Nucleus accumbens (tissue), 56 donors: ENCODE data around the gene CRELD2.

ENCODE experiments used
- DNase-seq, 56 donors: peaks; one replicate each; lab custom pipeline; 2025; lab: John Stamatoyannopoulos, UW

CRELD2 gene

DNA sequence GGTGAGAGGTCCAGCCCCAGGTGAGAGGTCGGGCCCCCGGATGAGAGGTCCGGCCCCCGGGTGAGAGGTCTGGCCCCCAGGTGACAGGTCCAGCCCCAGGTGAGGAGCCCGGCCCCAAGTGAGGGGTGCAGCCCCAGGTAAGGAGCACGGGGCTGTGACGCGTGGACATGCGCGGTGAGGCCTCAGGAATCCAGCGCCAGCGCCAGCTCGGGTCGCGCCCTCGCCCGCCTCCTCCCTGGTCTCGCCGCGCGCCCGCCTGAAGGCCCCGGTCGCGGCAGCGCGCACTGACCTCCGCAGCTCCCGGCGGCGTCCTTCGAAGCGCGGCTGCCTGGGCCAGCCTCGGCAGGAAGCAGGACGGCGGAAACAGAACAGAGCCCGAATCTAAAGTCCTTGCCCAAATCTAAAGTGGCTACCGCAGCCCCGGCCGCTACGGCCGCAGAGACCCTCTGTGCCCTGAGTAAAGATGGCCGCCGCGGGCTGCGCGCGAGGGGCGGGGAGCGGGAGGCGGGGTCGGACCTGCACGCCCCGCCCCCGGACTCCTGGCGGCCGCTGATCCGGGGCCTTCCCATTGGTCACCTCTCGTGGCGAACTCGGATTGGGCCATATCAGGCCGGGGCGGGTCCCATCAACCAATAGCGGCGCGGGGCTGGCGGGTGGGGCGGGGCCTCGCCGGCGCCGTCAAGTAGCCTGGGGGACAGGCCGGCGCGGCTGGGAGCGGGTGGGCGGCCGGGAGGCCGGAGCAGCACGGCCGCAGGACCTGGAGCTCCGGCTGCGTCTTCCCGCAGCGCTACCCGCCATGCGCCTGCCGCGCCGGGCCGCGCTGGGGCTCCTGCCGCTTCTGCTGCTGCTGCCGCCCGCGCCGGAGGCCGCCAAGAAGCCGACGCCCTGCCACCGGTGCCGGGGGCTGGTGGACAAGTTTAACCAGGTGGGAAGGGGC is at the start of gene CRELD2, which contains the start of gene ALG12:
TSS of gene CRELD2 (plus strand) at position 661 of the 937 bp plus-strand sequence. CDS start at position 797, 136 bp downstream.
TSS of gene ALG12 (minus strand) at position 465 of the 937 bp plus-strand sequence. CDS start 4,673 bp downstream, outside the sequence.
- DNase-seq: peak; percentile 66 to 99 (median 95)

GRCh38 chr22:49869086-49869830 is 49.2 kb upstream of the CRELD2 start:
- DNase-seq: no peak

DNA sequence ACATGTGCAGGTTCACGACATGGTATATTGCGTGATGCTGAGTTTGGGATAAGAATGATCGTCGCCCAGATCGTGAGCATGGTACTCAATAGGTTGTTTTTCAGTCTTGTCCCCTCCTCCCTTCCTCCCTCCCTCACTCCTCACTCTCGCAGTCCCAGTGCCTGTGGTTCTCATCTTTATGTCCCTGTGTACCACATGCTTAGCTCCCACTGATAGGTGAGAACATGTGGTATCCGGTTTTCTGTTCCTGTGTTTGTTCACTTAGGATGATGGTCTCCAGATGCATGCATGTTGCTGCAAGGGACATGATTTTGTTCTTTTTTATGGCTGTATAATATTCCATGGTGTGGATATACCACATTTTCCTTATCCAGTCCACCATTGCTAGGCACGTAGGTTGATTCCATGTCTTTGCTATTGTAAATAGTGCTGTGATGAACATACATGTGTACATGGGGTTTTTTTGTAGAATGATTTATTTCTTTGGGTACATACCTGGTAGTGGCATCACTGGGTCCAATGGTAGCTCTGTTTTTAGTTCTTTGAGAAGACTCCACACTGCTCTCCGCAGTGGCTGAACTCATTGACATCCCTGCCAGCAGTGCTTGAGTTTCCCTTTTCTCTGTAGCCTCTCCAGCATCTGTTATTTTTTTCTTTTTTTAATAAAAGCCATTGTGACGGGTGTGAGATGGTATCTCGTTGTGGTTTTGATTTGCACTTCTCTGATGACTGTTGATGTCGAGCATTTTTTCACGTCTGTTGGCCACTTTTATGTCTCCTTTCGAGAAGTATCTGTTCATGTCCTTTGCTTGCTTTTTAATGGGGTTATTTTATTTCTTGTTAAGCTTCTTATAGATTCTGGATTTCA is 48.4 kb upstream of the CRELD2 start:
- DNase-seq: no peak

GRCh38 chr22:49871482-49871881 is 47.0 kb upstream of the CRELD2 start:
- DNase-seq: no peak

- no peak for DNase-seq
Observed at GRCh38 chr22:49872347-49872746, 46.1 kb upstream of the CRELD2 start.

DNA sequence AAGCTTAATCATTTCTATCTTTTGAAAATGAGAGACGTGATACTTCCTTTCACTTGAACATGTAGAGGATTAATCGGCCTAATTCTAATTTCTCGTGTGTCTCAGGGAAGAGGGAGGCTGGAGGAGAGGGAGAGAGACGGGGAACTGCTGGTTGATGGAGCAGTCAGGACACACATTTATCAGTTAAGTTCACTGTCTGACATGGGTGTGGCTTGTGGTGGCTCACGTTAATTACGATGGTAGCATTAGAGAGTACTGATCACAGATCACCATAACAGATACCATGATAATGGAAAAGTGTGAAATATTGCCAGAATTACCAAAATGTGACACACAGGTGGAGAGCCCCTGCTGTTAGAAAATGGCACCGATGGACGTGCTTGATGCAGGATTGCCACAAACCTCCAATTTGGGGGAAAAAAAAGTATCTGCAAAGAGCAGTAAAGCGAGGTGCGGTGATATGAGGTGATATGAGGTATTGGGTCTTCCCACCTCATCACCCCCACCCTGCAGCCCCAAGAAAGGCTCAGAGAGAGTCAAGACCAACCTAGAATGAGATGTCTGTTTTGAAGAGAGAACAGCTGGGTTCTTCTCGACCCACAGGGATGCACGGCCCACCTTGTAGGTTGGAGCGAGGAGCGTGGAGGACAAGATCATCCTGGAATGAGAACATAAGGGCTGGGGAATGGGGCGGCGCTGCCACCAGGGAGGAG is 45.0 kb upstream of the CRELD2 start:
- no peak for DNase-seq

GRCh38 chr22:49877642-49878041 is 40.8 kb upstream of the CRELD2 start:
- DNase-seq: no peak

- DNase-seq: no peak
Observed at GRCh38 chr22:49878206-49878605, 40.2 kb upstream of the CRELD2 start.

- no peak for DNase-seq
Observed at GRCh38 chr22:49879871-49880270, 38.6 kb upstream of the CRELD2 start.

DNA sequence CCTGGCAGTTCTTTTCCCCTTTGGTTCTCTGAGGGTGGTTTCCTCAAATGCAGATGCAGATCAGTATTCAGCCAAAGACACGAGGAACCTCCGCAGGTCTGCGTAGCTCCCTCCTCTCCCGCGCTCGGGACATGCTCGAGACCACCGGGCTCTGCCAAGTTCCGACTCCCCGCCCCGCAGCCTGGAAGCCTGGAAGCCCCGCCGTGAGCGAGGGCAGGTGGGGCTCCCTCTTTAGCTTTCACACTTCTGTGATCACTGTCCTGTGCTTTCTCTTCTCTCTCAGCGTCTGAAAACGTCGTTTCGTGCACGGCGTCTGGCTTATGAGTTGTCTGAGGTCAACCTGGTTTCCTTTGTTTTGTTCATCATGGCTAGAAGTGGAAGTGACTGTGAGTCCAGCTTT is 38.2 kb upstream of the CRELD2 start:
- DNase-seq: no peak

DNA sequence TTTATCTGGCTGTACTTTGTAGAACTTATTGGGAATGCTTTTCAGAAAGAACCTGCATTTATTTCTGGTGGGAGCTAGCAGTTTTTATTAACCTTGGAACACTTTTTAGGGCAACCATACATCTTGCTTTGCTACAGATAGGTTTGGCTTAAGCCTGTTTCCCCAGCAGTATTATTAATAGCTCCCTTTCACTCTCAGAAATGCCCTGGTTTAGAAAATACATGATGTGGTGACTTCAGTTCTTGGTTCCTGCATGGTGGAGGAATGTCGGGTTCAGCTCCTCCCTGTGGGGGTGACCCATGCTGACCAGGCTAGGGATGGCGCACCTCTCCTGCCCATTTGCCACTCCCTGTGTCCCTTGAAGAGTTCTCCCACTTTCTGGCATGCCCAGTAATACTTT is 36.6 kb upstream of the CRELD2 start:
- DNase-seq: no peak

DNA sequence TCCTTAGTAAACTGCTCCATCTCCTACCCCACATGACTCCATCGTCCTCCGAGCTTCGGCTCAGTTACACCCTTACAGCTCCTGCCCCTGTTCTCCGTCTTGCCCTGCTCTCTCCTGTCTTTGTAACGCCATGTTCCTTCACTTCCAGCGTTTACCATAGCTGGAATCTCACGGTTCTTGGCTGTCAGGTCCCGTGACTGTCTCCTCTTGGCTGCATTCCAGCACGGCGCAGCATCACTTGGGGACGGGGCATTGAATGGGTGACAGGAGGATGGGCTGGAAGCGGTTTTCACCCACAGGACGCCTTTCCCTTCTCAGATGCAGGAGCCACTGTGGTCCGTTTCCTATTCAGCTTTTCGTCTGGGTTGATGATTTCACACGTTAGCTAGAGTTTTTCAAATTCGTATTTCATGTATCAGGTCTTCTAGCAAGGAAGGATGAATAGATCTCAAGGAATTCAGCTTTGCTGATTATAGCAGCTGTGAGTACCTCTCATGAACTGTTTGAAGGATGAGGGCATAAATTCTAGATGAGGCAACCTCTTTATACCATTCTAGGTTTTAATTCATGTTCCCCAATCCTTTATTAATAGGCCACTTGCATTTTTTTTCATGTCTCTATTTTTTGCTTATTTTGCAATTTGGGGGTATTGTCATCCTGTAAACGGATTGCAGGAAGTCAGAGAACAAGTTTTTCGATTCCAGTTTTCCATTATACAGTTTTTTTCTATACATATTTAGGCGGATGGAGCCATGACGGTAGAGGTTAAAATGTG is 35.7 kb upstream of the CRELD2 start:
- DNase-seq: peak in 2 of 56 donors; percentile 12 to 29

GRCh38 chr22:49883294-49883640 is 35.2 kb upstream of the CRELD2 start:
- DNase-seq: no peak

GRCh38 chr22:49884075-49884474 is 34.4 kb upstream of the CRELD2 start:
- no peak for DNase-seq

GRCh38 chr22:49884503-49885260 is 33.8 kb upstream of the CRELD2 start:
- no peak for DNase-seq

DNA sequence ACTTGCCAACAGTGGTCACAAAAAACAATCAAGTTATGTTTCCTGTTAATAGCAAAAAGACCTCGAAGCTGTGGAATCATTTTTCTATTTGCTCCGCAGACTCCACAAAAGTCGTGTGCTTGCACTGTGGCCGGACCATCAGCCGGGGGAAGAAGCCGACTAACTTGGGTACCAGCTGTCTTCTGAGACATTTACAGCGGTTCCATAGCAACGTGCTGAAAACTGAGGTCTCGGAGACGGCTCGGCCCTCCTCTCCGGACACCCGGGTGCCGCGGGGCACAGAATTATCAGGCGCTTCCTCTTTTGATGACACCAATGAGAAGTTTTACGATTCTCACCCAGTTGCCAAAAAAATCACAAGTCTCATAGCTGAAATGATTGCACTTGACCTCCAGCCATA is 33.2 kb upstream of the CRELD2 start:
- no peak for DNase-seq

DNA sequence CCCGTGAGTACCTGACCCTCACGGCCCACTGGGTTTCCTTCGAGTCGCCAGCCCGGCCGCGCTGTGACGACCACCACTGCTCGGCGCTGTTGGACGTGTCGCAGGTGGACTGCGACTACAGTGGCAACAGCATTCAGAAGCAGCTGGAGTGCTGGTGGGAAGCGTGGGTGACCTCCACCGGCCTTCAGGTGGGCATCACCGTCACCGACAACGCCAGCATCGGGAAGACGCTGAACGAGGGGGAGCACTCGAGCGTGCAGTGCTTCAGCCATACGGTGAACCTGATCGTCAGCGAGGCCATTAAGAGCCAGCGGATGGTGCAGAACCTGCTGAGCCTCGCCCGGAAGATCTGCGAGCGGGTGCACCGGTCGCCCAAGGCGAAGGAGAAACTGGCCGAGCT is 32.6 kb upstream of the CRELD2 start:
- no peak for DNase-seq

- no peak for DNase-seq
Observed at GRCh38 chr22:49886346-49887063, 31.9 kb upstream of the CRELD2 start.
